Measurements from ENCODE around the gene ADAMTS16. TPM values are rescaled to one million over a fixed set of nuclear protein-coding genes. Genes with fewer than 3 reads are reported as not detected.

The ADAMTS16 gene
- total and polyA plus RNA-seq, 12 donors: 0.01 to 0.47 (median 0.12) TPM; not detected in 6

GRCh38 chr5:5141339-5141599 is 1.1 kb downstream of the ADAMTS16 start:
- peak overlapping the region in 2 of 10 donors; percentile 40 to 43 for H3K4me3 ChIP-seq
- peaks cover 17 to 48% (median 32%) of the 10 kb centered on the region in 7 donors for H3K27me3 ChIP-seq
- DNase-seq (no peak), ATAC-seq (no peak)
- WGBS, 2 donors: 26 to 28% methylated on average over 4 of the region's 4 CpGs
- H3K4me1 ChIP-seq: peaks cover 0 to 23% (median 17%) of the 10 kb centered on the region in 9 donors
- H3K36me3 ChIP-seq: no peaks in the 10 kb centered on the region
- H3K27ac ChIP-seq: no peak overlapping the region
- intact Hi-C loops (cut with DNase I): loop anchor here in 9 of 10 donors (1.0 to 10.0 kb wide), 8 partner anchors 254 to 278 kb away; no protein-coding TSS in a partner anchor
- H3K9me3 ChIP-seq: no peaks in the 10 kb centered on the region
- TF ChIP-seq CTCF (IDR thresholded peaks at IDR 0.05): no peak

GRCh38 chr5:5141625-5142525 is 1.7 kb downstream of the ADAMTS16 start:
- ATAC-seq: no peak
- DNase-seq: peak in 1 of 2 donors; percentile 58
- peaks cover 17 to 48% (median 32%) of the 10 kb centered on the region in 7 donors for H3K27me3 ChIP-seq
- H3K36me3 ChIP-seq: no peaks in the 10 kb centered on the region
- H3K4me3 ChIP-seq: peak overlapping the region in 1 of 10 donors; percentile 43
- no peak overlapping the region for H3K27ac ChIP-seq
- peak; percentile 66 to 86 (median 78) for TF ChIP-seq CTCF (IDR thresholded peaks at IDR 0.05)
- H3K4me1 ChIP-seq: peaks cover 0 to 23% (median 17%) of the 10 kb centered on the region in 9 donors
- WGBS, 2 donors: 19 to 21% methylated on average over 6 of the region's 6 CpGs
- intact Hi-C loops (cut with DNase I): loop anchor here (1.0 to 10.0 kb wide), 8 partner anchors 253 to 277 kb away; no protein-coding TSS in a partner anchor
- no peaks in the 10 kb centered on the region for H3K9me3 ChIP-seq

- H3K9me3 ChIP-seq: no peaks in the 10 kb centered on the region
- DNase-seq (no peak), ATAC-seq (no peak)
- intact Hi-C loops (cut with DNase I): loop anchor here in 7 of 10 donors (5.0 to 10.0 kb wide), 5 partner anchors 253 to 273 kb away; no protein-coding TSS in a partner anchor
- H3K27me3 ChIP-seq: peaks cover 12 to 36% (median 28%) of the 10 kb centered on the region in 7 donors
- no peak overlapping the region for H3K27ac ChIP-seq
- no peak for TF ChIP-seq CTCF (IDR thresholded peaks at IDR 0.05)
- no peaks in the 10 kb centered on the region for H3K36me3 ChIP-seq
- no peak overlapping the region for H3K4me3 ChIP-seq
- peaks cover 0 to 22% (median 15%) of the 10 kb centered on the region in 9 donors for H3K4me1 ChIP-seq
- 74 to 75% methylated on average over 7 of the region's 7 CpGs for WGBS, 2 donors
Observed at GRCh38 chr5:5144441-5144840, 4.3 kb downstream of the ADAMTS16 start.

GRCh38 chr5:5145651-5146529 is 5.8 kb downstream of the ADAMTS16 start:
- Histone ChIP-seq H3K9me3 (peaks cover 0 to 8% (median 0%) of the 10 kb centered on the region in 11 donors), H3K27ac (no peak overlapping the region), H3K4me1 (peaks cover 0 to 8% (median 6%) of the 10 kb centered on the region in 9 donors), H3K4me3 (no peak overlapping the region), H3K27me3 (peaks cover 0 to 21% (median 13%) of the 10 kb centered on the region in 7 donors), H3K36me3 (no peaks in the 10 kb centered on the region)
- 86 to 87% methylated on average over 18 of the region's 18 CpGs for WGBS, 2 donors
- ATAC-seq: no peak
- TF ChIP-seq CTCF (IDR thresholded peaks at IDR 0.05): no peak
- intact Hi-C loops (cut with DNase I): loop anchor here in 2 of 10 donors (10.0 kb wide), 2 partner anchors 261 to 269 kb away; no protein-coding TSS in a partner anchor
- no peak for DNase-seq
